Endometrium (tissue), 2 donors: ENCODE results near the gene TMC5.
"Not testable (repeated sequence)": the region's sequence is repeated elsewhere in the genome, so short reads cannot be mapped to it uniquely, and the experiment has no call there.

Experiments used
- FAIRE-seq: peaks from 2 replicates; lab custom pipeline; 2012; peaks lifted over from hg19 to GRCh38; lab: Jason Lieb, UNC
- donor health status: control.
- donor health status: control.

Gene TMC5

GRCh38 chr16:19400711-19401110 lies 17.0 kb upstream of the TMC5 start:
- FAIRE-seq: no peak

- FAIRE-seq: no peak
Observed at GRCh38 chr16:19406891-19407491, 10.7 kb upstream of the TMC5 start.

GRCh38 chr16:19410435-19411171 lies 7.1 kb upstream of the TMC5 start:
- FAIRE-seq: no peak

DNA sequence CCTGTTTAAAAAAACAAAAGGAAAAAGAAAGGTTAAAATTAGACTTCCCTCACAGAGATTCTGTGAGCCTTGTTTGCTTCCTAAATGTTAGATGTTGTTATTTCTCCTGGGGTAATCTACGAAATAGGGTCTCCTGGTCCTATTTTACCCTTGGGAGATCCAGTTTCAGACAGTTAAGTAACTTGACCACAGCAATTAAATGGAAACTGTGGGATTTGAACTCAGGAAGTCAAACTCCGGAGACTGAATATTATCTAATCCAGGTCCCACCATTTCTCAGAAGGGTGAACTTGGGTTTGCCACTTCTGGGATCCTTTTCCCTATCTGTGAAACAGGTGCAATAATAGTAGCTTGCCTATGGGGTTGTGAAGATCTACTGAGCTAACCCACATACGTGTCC lies 6.4 kb upstream of the TMC5 start:
- no peak for FAIRE-seq

GRCh38 chr16:19412055-19412454 lies 5.6 kb upstream of the TMC5 start:
- FAIRE-seq: not testable (repeated sequence)

- no peak for FAIRE-seq
Observed at GRCh38 chr16:19415461-19415860, 2.2 kb upstream of the TMC5 start.

DNA sequence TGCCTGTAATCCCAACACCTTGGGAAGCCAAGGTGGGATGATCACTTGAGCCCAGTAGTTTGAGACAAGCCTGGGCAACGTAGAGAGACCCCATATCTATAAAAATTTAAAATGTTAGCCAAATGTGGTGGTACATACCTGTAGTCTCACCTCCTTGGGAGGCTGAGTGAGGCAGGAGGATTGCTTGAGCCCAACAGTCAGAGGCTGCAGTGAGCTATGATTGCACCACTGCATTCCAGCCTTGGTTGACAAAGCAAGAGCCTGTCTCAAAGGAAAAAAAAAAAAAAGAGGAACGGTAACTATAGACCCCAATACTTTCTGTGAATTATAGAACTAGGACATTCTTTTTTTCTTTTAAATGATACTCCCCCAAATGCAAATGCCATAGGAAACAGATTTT lies 1.8 kb upstream of the TMC5 start:
- FAIRE-seq: no peak

DNA sequence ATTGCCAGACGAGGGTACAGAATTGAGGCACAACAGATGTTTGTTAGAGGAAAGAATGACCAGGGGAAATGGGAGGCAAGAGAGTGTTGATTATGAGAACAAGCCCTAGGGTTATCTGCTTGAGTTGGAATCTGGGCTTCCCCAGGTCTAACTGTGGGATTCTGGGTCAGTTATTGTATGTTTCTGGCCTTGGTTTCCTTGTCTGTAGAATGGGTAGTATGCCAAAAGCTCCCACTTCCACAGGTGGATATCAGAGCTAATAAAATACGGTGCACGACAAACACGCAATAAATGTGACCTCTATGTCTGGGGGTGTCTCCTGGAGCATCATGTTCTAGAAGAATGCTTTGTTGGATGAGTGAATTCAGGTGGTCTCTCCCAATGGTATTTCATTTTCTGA lies 517 bp downstream of the TMC5 start:
- FAIRE-seq: no peak

GRCh38 chr16:19419698-19420075 lies 2.0 kb downstream of the TMC5 start:
- no peak for FAIRE-seq

GRCh38 chr16:19424478-19424877 lies 6.8 kb downstream of the TMC5 start:
- FAIRE-seq: no peak

DNA sequence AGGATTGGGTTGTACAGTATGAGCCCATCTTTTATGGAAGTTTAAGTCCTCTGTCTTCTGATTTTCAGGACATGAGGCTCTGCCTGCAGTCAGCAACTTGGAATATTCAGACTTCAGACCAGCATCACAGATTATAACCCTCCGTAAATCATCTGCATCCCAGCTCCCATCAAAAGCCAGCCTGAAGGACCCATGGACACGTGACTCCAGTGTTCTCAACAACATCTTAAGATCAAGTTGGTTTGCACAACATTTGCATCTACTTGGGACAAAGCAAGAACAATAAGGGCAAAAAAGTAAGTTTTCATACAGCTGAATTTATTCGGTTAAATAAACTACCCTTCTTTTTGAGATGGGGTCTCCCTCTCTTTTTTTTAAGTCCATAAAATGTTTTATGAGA lies 12.7 kb downstream of the TMC5 start:
- FAIRE-seq: no peak

GRCh38 chr16:19431636-19432340 lies 14.1 kb downstream of the TMC5 start:
- FAIRE-seq: no peak

DNA sequence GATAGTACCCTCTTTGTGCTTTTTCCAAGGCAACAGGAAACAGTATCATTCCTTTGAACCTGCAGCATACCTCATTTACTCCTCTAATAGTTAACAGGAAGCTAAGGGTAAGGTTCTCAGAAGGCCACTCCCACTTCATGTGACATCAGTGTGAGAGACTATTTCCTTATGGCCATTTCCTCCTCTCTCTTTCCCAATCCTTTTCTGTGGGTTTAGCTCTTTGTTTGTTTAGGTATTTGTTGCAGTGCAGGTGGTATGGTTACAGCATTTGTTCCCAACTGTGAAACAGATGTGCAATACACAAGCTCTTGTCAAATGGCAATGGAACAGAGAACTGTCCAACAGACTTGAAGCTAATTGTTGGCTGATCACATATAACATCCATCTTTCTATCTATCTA lies 14.7 kb downstream of the TMC5 start:
- no peak for FAIRE-seq

- FAIRE-seq: no peak
Observed at GRCh38 chr16:19434584-19434983, 16.9 kb downstream of the TMC5 start.

- no peak for FAIRE-seq
Observed at GRCh38 chr16:19436540-19436939, 18.9 kb downstream of the TMC5 start.

DNA sequence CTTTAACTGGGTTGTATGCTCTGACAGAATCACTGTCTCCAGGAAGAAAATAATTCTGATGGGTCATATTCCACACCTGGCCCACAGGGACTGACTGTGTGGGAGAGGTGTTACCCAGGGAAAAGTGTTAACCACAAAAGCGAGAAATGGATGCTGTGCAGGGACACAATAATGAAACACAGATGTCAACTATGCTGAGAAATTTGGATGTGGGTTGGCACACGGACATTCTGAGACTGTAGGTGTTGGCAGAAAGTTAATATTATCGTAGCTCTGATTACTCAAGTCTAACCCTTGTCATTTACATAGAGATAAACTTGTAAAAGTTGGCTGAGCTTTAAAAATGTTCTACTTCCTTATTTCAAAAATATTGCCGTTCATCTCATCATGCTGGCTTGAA lies 19.6 kb downstream of the TMC5 start:
- no peak for FAIRE-seq

- FAIRE-seq: no peak
Observed at GRCh38 chr16:19438739-19439138, 21.1 kb downstream of the TMC5 start.

GRCh38 chr16:19439483-19439882 lies 21.8 kb downstream of the TMC5 start:
- no peak for FAIRE-seq

GRCh38 chr16:19443659-19444058 lies 26.0 kb downstream of the TMC5 start:
- FAIRE-seq: no peak

GRCh38 chr16:19446300-19446846 lies 28.7 kb downstream of the TMC5 start:
- no peak for FAIRE-seq

- FAIRE-seq: no peak
Observed at GRCh38 chr16:19446886-19447285, 29.2 kb downstream of the TMC5 start.

DNA sequence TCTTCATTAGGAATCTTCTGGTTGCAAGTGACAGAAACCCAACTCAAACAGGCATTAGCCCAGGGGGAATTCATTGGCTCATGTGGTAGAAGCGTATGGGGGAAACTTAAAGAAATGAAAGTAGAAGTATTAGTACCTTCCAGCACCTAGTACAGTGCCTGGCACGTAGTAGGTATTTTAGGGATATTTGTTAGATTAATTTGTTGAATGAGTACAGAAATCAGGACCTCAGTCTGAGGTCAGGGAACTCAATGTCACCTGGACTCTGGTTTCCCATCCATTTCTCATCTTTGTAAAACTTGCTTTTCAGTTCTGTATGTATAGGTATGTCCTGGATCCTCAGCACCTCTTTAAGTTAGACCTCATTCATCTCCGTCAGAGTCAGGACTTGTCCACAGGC lies 32.5 kb downstream of the TMC5 start:
- FAIRE-seq: no peak

DNA sequence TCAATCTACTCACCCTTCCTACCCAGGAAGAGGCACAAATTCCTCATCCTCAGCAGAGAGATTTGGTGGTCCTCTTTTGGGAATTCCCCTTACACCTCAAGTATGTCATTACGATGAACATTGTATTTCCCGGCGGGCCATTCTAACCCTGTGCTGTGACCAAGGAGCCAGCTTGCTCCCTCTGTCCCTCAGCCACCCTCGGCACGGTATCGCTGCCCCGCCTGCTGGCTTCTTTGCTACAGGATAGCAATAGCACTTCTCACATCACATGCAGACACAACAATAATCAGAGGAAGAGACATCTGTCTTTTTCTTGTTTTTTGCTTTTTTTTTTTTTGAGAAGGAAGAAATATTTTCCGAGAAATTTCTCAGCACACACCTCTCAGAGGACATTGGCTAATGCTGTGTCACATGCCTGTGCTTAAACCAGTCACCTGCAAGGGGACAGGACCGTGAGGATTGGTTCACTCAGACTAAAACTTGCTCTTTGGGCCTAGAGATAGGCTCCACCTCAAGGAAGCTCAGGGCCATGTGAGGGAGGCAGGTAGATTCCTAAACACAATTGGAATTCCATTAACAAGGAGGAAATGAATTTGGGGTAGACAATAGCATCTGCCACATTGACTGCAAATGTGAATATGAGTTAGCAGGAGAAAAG lies 41.2 kb downstream of the TMC5 start:
- FAIRE-seq: no peak
